HepG2 (cell line): ENCODE results near the gene PPP2R2B. TPM values are rescaled to one million over a fixed set of nuclear protein-coding genes. Genes with fewer than 3 reads are reported as not detected.

Experiments
- ATAC-seq: fragments of 200-7000 bp; cut with Tn5 transposase; 3 replicates; pipeline ENCODE4 v1.9.1; 2020; ENCODE audit warnings: mild to moderate bottlenecking, moderate library complexity
- BruUV-seq: library from RNA; stranded (reverse); fragments of 400-500 nt; replicated peaks from 2 replicates; lab custom pipeline; 2021; lab: Mats Ljungman, UMichigan
- CTCF ChIA-PET: fragments of 300-600 bp; formaldehyde crosslinking; extraction: SDS; loops from one replicate; lab custom pipeline; 2021; ENCODE audit warnings: low total read pairs, inconsistent platforms, low intra/inter-chr PET ratio; lab: Yijun Ruan, JAX
- POLR2A ChIA-PET: fragments of 350-600 bp; sonication (Branson Sonifier 250); formaldehyde crosslinking; loops from one replicate; lab custom pipeline; 2020; ENCODE audit warnings: antibody characterized with exemption, inconsistent platforms; lab: Yijun Ruan, JAX
- DNase-seq: peaks from one replicate; pipeline ENCODE4 v3.0.0-alpha.2; 2015; ENCODE audit warnings: low spot score
- FAIRE-seq: peaks from 3 replicates; lab custom pipeline; 2011; peaks lifted over from hg19 to GRCh38; lab: Jason Lieb, UNC
- H2AFZ ChIP-seq: one replicate; pipeline ENCODE4 v1.6.1; 2011; ENCODE audit warnings: low read length, inconsistent platforms
- H3K27ac ChIP-seq: fragments of 300-600 bp; 3 replicates; pipeline ENCODE4 v1.8.0; 2011; ENCODE audit warnings: mixed run types, mild to moderate bottlenecking, mixed read lengths, low read length, inconsistent platforms; ENCODE audit not compliant: insufficient read depth; ENCODE audit errors: extremely low read length
- H3K27me3 ChIP-seq, 2 experiments: fragments of 200-600 bp in 1 of 2; 2 replicates in 1 of 2; 3 replicates in 1 of 2; pipeline versions ENCODE4 v1.6.0 to v1.8.0; 2011; ENCODE audit warnings: low read length in 2 of 2, mild to moderate bottlenecking in 2 of 2, moderate library complexity in 2 of 2, inconsistent platforms in 1 of 2; ENCODE audit not compliant: insufficient read depth in 2 of 2, control insufficient read depth in 1 of 2
- H3K36me3 ChIP-seq, 2 experiments: fragments of 200-600 bp in 1 of 2; replicated peaks in 1 of 2; 2 replicates in 1 of 2; 3 replicates in 1 of 2; pipeline versions ENCODE4 v1.5.1 to v1.8.0; 2011; ENCODE audit warnings: low read length in 2 of 2, inconsistent platforms in 1 of 2; ENCODE audit not compliant: insufficient read depth in 2 of 2, control insufficient read depth in 1 of 2
- H3K4me1 ChIP-seq: 2 replicates; pipeline ENCODE4 v1.5.1; 2012; ENCODE audit warnings: low read length, inconsistent platforms; ENCODE audit not compliant: insufficient read depth
- H3K4me2 ChIP-seq: 2 replicates; pipeline ENCODE4 v1.6.0; 2011; ENCODE audit warnings: low read depth, low read length, inconsistent platforms
- H3K4me3 ChIP-seq, 3 experiments: fragments of 200-600 bp in 1 of 3; sonication (generic), shearing (Covaris generic) in 1 of 3; replicated peaks in 1 of 3; 2 replicates each; pipeline ENCODE4 v1.5.1; 2011 to 2016; ENCODE audit warnings: low read length in 3 of 3, inconsistent platforms in 2 of 3, low read depth in 2 of 3, mild to moderate bottlenecking in 2 of 3, control low read depth in 1 of 3, mixed read lengths in 1 of 3; ENCODE audit not compliant: insufficient read depth in 1 of 3
- H3K79me2 ChIP-seq: one replicate; pipeline ENCODE4 v1.6.1; 2011; ENCODE audit warnings: low read length, inconsistent platforms; ENCODE audit not compliant: insufficient read depth
- H3K9ac ChIP-seq: 2 replicates; pipeline ENCODE4 v1.6.0; 2011; ENCODE audit warnings: mild to moderate bottlenecking, low read depth, low read length, inconsistent platforms; ENCODE audit not compliant: insufficient read depth
- H3K9me3 ChIP-seq: 2 replicates; pipeline ENCODE4 v1.5.1; 2012; ENCODE audit warnings: mild to moderate bottlenecking, low read length
- H4K20me1 ChIP-seq: 2 replicates; pipeline ENCODE4 v1.6.0; 2011; ENCODE audit warnings: inconsistent platforms, mild to moderate bottlenecking, low read length, moderate library complexity; ENCODE audit not compliant: insufficient read depth
- ATF5 ChIP-seq: sonication (generic); formaldehyde crosslinking; IDR thresholded peaks from 2 replicates; pipeline ENCODE4 v1.4.0; 2020; ENCODE audit warnings: mild to moderate bottlenecking, low read depth, missing genetic modification reagents
- KLF12 ChIP-seq: sonication (generic); formaldehyde crosslinking; IDR thresholded peaks from 2 replicates; pipeline ENCODE4 v1.4.0; 2020; ENCODE audit warnings: missing genetic modification reagents, borderline replicate concordance
- MAFK ChIP-seq, 2 experiments: IDR thresholded peaks in 1 of 2; conservative IDR thresholded peaks in 1 of 2; 2 replicates each; pipeline ENCODE4 v1.6.1; 2011; ENCODE audit warnings: improper control_type of control experiment in 2 of 2, low read length in 2 of 2
- RAD51 ChIP-seq: fragments of 450-650 bp; IDR thresholded peaks from 2 replicates; pipeline ENCODE4 v1.6.1; 2016; ENCODE audit warnings: borderline replicate concordance
- TOPORS ChIP-seq: sonication (generic); formaldehyde crosslinking; IDR thresholded peaks from 2 replicates; pipeline ENCODE4 v1.8.0; 2023; ENCODE audit warnings: mild to moderate bottlenecking, missing genetic modification reagents
- ZNF207 ChIP-seq: fragments of 450-650 bp; IDR thresholded peaks from 2 replicates; pipeline ENCODE4 v1.6.1; 2016; ENCODE audit warnings: antibody characterized with exemption, borderline replicate concordance
- ZUFSP ChIP-seq: sonication (generic); formaldehyde crosslinking; IDR thresholded peaks from 2 replicates; pipeline ENCODE4 v1.9.0; 2021; ENCODE audit warnings: missing genetic modification reagents, mild to moderate bottlenecking, borderline replicate concordance
- whole genome bisulfite sequencing: methylation state at CpG from one replicate; pipeline ENCODE4 v1.1.6; 2017; ENCODE audit warnings: low lambda C conversion rate; 5-methylcytosine and 5-hydroxymethylcytosine counted together
- in situ Hi-C: cut with HindIII; loops from 2 replicates; pipeline ENCODE4 v1.10.0; 2017; ENCODE audit warnings: low pct_unique_long_range_greater_than_20kb; ENCODE audit not compliant: extremely low pct_ligation_motif_present
- intact Hi-C: fragments of 100-400 bp; cut with micrococcal nuclease; formaldehyde crosslinking; loops from one replicate; pipeline ENCODE4 v1.10.0; 2022; ENCODE audit not compliant: unreplicated experiment
- polyA plus RNA-seq, 8 experiments: library from polyadenylated mRNA; depleted of rRNA in 3 of 8; stranded (reverse) in 7 of 8; unstranded in 1 of 8; fragments of >200 nt; fragmentation: Illumina TruSeq in 4 of 8; extraction: Trizol in 4 of 8; gene quantifications; 2 replicates each; pipeline versions ENCODE4 v1.2.1 to v1.2.3, GENCODE V29; 2011 to 2016; ENCODE audit warnings: low read depth in 4 of 8, missing spikeins in 1 of 8, mixed read lengths in 1 of 8; ENCODE audit not compliant: insufficient read depth in 1 of 8
- total RNA-seq, 5 experiments: library from RNA; depleted of rRNA; stranded (reverse); fragments of >200 nt; fragmentation: Illumina TruSeq; extraction: Trizol; gene quantifications; 2 replicates each; pipeline ENCODE4 v1.2.3, GENCODE V29; 2016; ENCODE audit warnings: low read depth in 1 of 5

Gene PPP2R2B
- total and polyA plus RNA-seq, 2 of the 13 experiments (the other 11 are each of a cell fraction or from before 2014, with no cell fraction given): not detected

GRCh38 chr5:146891511-146891910 is 13.0 kb upstream of the PPP2R2B start (continued):
- TF ChIP-seq ATF5 (CRISPR knock-in tag) (no peak), KLF12 (CRISPR knock-in tag) (no peak)

- Histone ChIP-seq H3K9ac (no peak overlapping the region), H3K27ac (no peak overlapping the region), H3K4me2 (no peak overlapping the region), H3K4me3 (no peak overlapping the region), H3K4me1 (no peaks in the 10 kb centered on the region), H2AFZ (no peak overlapping the region), H4K20me1 (no peaks in the 10 kb centered on the region), H3K27me3 (no peaks in the 10 kb centered on the region; a peak in 1 of 5 replicates), H3K36me3 (no peaks in the 10 kb centered on the region), H3K79me2 (no peaks in the 10 kb centered on the region), H3K9me3 (no peaks in the 10 kb centered on the region)
- in situ Hi-C loops (no loop called here), intact Hi-C loops (no loop called here)
- POLR2A ChIA-PET: no interaction called here
- DNase-seq: no peak
- CTCF ChIA-PET: no interaction called here
- ATAC-seq: no peak
- BruUV-seq: no TSS peak
- TF ChIP-seq MAFK (conservative IDR thresholded peaks at IDR 0.05 in 1 of 2, IDR thresholded peaks at IDR 0.05 in 1 of 2; ENCODE audit: low read length in 2 of 2) (0 out of 4 replicates have a peak, but pooled peaks of 1 of the 2 experiments have one; percentile 12), ZNF207 (no peak)
- 0% methylated on average over 1 of the region's 1 CpG for WGBS
- FAIRE-seq: no peak
Observed at GRCh38 chr5:146890731-146891440, 12.3 kb upstream of the PPP2R2B start.

GRCh38 chr5:146890066-146890465 is 11.5 kb upstream of the PPP2R2B start:
- H3K4me2 ChIP-seq: no peak overlapping the region
- ATAC-seq: no peak
- no peak for FAIRE-seq
- H3K9ac ChIP-seq: no peak overlapping the region
- 44% methylated on average over 2 of the region's 2 CpGs for WGBS
- H2AFZ ChIP-seq: no peak overlapping the region
- CTCF ChIA-PET: no interaction called here
- H3K27ac ChIP-seq: no peak overlapping the region
- DNase-seq: no peak
- no peaks in the 10 kb centered on the region for H3K79me2 ChIP-seq
- no peaks in the 10 kb centered on the region for H3K9me3 ChIP-seq
- no peaks in the 10 kb centered on the region; a peak in 1 of 5 replicates for H3K27me3 ChIP-seq
- H4K20me1 ChIP-seq: no peaks in the 10 kb centered on the region
- POLR2A ChIA-PET: no interaction called here
- in situ Hi-C loops: no loop called here
- TF ChIP-seq RAD51: no peak
- TF ChIP-seq ZUFSP (CRISPR knock-in tag): no peak
- TF ChIP-seq TOPORS: no peak
- TF ChIP-seq, all 625 proteins: peak for 0
- H3K4me3 ChIP-seq: no peak overlapping the region
- intact Hi-C loops: no loop called here
- H3K4me1 ChIP-seq: no peaks in the 10 kb centered on the region
- no TSS peak for BruUV-seq
- no peaks in the 10 kb centered on the region for H3K36me3 ChIP-seq
